ENCODE data around the gene POU2F3.

POU2F3 gene

GRCh38 chr11:120350637-120351036, 110.7 kb downstream of the POU2F3 start:
- no peak for FAIRE-seq
- DNase-seq (ENCODE audit: insufficient read length, low spot score), result no peak
- TF ChIP-seq CTCF (IDR thresholded peaks at IDR 0.05; ENCODE audit: insufficient read depth, missing control alignments), result no peak

- no peak for TF ChIP-seq CTCF (IDR thresholded peaks at IDR 0.05; ENCODE audit: insufficient read depth, missing control alignments)
- DNase-seq (ENCODE audit: insufficient read length, low spot score) (no peak), FAIRE-seq (no peak)
Observed at GRCh38 chr11:120352405-120352804, 112.5 kb downstream of the POU2F3 start.

GRCh38 chr11:120354068-120354467, 114.1 kb downstream of the POU2F3 start:
- no peak for FAIRE-seq
- no peak for DNase-seq (ENCODE audit: insufficient read length, low spot score)
- TF ChIP-seq CTCF (IDR thresholded peaks at IDR 0.05; ENCODE audit: insufficient read depth, missing control alignments), result no peak

- DNase-seq (ENCODE audit: insufficient read length, low spot score), result no peak
- no peak for FAIRE-seq
- TF ChIP-seq CTCF (IDR thresholded peaks at IDR 0.05; ENCODE audit: insufficient read depth, missing control alignments), result no peak
Observed at GRCh38 chr11:120354779-120355178, 114.8 kb downstream of the POU2F3 start.

GRCh38 chr11:120357620-120358019, 117.7 kb downstream of the POU2F3 start:
- DNase-seq (ENCODE audit: insufficient read length, low spot score), result no peak
- no peak for TF ChIP-seq CTCF (IDR thresholded peaks at IDR 0.05; ENCODE audit: insufficient read depth, missing control alignments)
- no peak for FAIRE-seq

GRCh38 chr11:120358729-120359128, 118.8 kb downstream of the POU2F3 start:
- no peak for FAIRE-seq
- DNase-seq (ENCODE audit: insufficient read length, low spot score), result no peak
- no peak for TF ChIP-seq CTCF (IDR thresholded peaks at IDR 0.05; ENCODE audit: insufficient read depth, missing control alignments)

- no peak for TF ChIP-seq CTCF (IDR thresholded peaks at IDR 0.05; ENCODE audit: insufficient read depth, missing control alignments)
- no peak for DNase-seq (ENCODE audit: insufficient read length, low spot score)
- FAIRE-seq, result no peak
Observed at GRCh38 chr11:120363436-120363835, 123.5 kb downstream of the POU2F3 start.

Data from D721Med (cell line).